RWPE2 (cell line): ENCODE measurements around the gene SLC25A1.

Experiments used
- ATAC-seq: fragments of 200-7000 bp; cut with Tn5 transposase; 3 replicates; pipeline ENCODE4 v1.9.1; 2021; ENCODE audit warnings: low read depth
- DNase-seq: peaks from one replicate; pipeline ENCODE4 v3.0.0-alpha.2; 2020; ENCODE audit warnings: low spot score
- H3K27ac ChIP-seq: fragments of 450-650 bp; 2 replicates; pipeline ENCODE4 v1.5.1; 2017; ENCODE audit warnings: mild to moderate bottlenecking; ENCODE audit not compliant: poor library complexity, severe bottlenecking
- H3K27me3 ChIP-seq: fragments of 250-450 bp; sonication (Bioruptor Pico); 2 replicates; pipeline ENCODE4 v1.5.1; 2021; ENCODE audit warnings: mild to moderate bottlenecking, moderate library complexity; ENCODE audit not compliant: insufficient read depth, poor library complexity, severe bottlenecking
- H3K36me3 ChIP-seq: fragments of 250-450 bp; sonication (Bioruptor Pico); 2 replicates; pipeline ENCODE4 v1.5.1; 2020; ENCODE audit warnings: low read depth, mild to moderate bottlenecking, moderate library complexity
- H3K4me1 ChIP-seq: fragments of 250-450 bp; sonication (Bioruptor Pico); 2 replicates; pipeline ENCODE4 v1.5.1; 2021; ENCODE audit warnings: mild to moderate bottlenecking, moderate library complexity; ENCODE audit not compliant: insufficient read depth, poor library complexity, severe bottlenecking
- H3K4me3 ChIP-seq: fragments of 250-450 bp; sonication (Bioruptor Pico); 2 replicates; pipeline ENCODE4 v1.5.1; 2021; ENCODE audit warnings: mild to moderate bottlenecking, moderate library complexity; ENCODE audit not compliant: severe bottlenecking
- H3K9me3 ChIP-seq: fragments of 250-450 bp; sonication (Bioruptor Pico); 2 replicates; pipeline ENCODE4 v1.5.1; 2021; ENCODE audit warnings: mild to moderate bottlenecking, moderate library complexity; ENCODE audit not compliant: severe bottlenecking
- CTCF ChIP-seq: fragments of 450-650 bp; IDR thresholded peaks from one replicate; pipeline ENCODE4 v1.5.1; 2017; ENCODE audit warnings: mild to moderate bottlenecking, moderate library complexity; ENCODE audit not compliant: poor library complexity, severe bottlenecking

The SLC25A1 gene

DNA sequence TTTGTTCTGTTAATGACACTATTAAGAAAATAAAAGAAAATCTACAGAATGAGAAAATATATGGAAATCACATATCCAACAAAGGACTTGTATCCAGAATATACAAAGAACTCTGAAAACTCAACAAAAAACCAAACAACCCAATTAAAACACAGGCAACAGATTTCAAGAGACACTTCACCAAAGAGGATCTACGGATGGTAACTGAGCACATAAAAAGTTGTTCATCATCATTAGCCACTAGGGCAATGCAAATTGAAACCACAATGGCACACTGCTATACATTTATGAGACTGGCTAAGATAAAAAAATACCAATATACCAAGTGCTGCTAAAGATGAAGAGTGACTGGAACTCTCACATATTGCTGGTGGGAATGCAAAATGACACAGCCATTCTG is 34.5 kb upstream of the SLC25A1 start:
- Histone ChIP-seq H3K36me3 (peaks cover 11% of the 10 kb centered on the region), H3K27me3 (no peaks in the 10 kb centered on the region), H3K4me1 (no peaks in the 10 kb centered on the region), H3K9me3 (peaks cover 2% of the 10 kb centered on the region), H3K4me3 (no peak overlapping the region), H3K27ac (no peak overlapping the region)
- DNase-seq (no peak), ATAC-seq (no peak)
- TF ChIP-seq CTCF, result no peak

- DNase-seq, result no peak
These were observed 33.9 kb upstream of the SLC25A1 start for GRCh38 chr22:19212302-19212870.

GRCh38 chr22:19210188-19210587 is 31.7 kb upstream of the SLC25A1 start:
- Histone ChIP-seq H3K27ac (no peak overlapping the region), H3K4me1 (no peaks in the 10 kb centered on the region), H3K9me3 (peaks cover 2% of the 10 kb centered on the region), H3K36me3 (peaks cover 15% of the 10 kb centered on the region), H3K4me3 (no peak overlapping the region), H3K27me3 (no peaks in the 10 kb centered on the region)
- DNase-seq (no peak), ATAC-seq (no peak)
- no peak for TF ChIP-seq CTCF

More at GRCh38 chr22:19212302-19212870, 33.9 kb upstream of the SLC25A1 start:
- no peak for TF ChIP-seq CTCF
- no peaks in the 10 kb centered on the region for H3K4me1 ChIP-seq
- ATAC-seq, result no peak
- no peaks in the 10 kb centered on the region for H3K27me3 ChIP-seq
- H3K27ac ChIP-seq, result no peak overlapping the region
- H3K4me3 ChIP-seq, result no peak overlapping the region
- H3K9me3 ChIP-seq, result peaks cover 2% of the 10 kb centered on the region
- peaks cover 15% of the 10 kb centered on the region for H3K36me3 ChIP-seq

DNA sequence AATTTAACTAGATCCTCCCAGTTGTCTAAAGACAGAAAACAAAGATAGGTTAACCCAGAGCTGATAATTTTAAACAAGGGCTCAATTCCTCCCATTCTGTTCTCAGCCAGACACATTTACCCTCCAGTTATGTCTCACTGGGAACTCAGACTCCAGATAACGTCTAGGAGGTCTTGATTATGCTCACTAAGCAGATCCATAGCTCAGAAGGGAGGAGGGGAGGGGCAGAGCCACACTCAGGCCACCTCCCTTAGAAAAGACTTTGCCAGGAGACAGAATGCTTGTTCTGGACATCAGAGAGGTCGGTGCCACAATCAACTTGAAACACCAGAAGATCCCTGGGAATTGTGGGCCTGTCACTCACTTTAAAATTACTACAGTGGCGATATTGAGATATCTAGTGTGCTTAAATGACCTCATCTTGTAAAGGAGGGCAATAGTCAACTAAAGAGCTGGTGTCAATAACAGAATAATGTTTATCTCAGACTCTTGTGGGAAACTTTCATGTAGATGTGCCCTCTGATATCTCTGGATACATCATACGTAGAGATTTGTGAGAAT is 29.8 kb upstream of the SLC25A1 start:
- no peaks in the 10 kb centered on the region for H3K4me1 ChIP-seq
- H3K9me3 ChIP-seq, result peaks cover 5% of the 10 kb centered on the region
- peaks cover 15% of the 10 kb centered on the region for H3K36me3 ChIP-seq
- no peak for TF ChIP-seq CTCF
- ATAC-seq (no peak), DNase-seq (no peak)
- no peaks in the 10 kb centered on the region for H3K27me3 ChIP-seq
- H3K4me3 ChIP-seq, result no peak overlapping the region
- no peak overlapping the region for H3K27ac ChIP-seq

- TF ChIP-seq CTCF, result no peak
These were observed 29.3 kb upstream of the SLC25A1 start for GRCh38 chr22:19207884-19208283.

More at GRCh38 chr22:19207884-19208283, 29.3 kb upstream of the SLC25A1 start:
- ATAC-seq, result no peak
- Histone ChIP-seq H3K9me3 (peaks cover 4% of the 10 kb centered on the region), H3K36me3 (peaks cover 15% of the 10 kb centered on the region), H3K4me3 (no peak overlapping the region), H3K27me3 (no peaks in the 10 kb centered on the region), H3K27ac (no peak overlapping the region), H3K4me1 (no peaks in the 10 kb centered on the region)
- DNase-seq, result no peak
